GF-D8 (cell line): ENCODE measurements around the gene TCF12.

Experiments used
- DNase-seq: peaks from one replicate; lab custom pipeline; 2025; lab: John Stamatoyannopoulos, UW

Gene TCF12

GRCh38 chr15:57297630-57298029 lies 379.2 kb downstream of the TCF12 start:
- DNase-seq = no peak

GRCh38 chr15:57298204-57298603 lies 379.8 kb downstream of the TCF12 start:
- DNase-seq = no peak

GRCh38 chr15:57298843-57299550 lies 380.6 kb downstream of the TCF12 start:
- DNase-seq = no peak

GRCh38 chr15:57301307-57301706 lies 382.9 kb downstream of the TCF12 start:
- DNase-seq = no peak

- no peak for DNase-seq
Measured at GRCh38 chr15:57302640-57303257, 384.3 kb downstream of the TCF12 start.

GRCh38 chr15:57305009-57305408 lies 386.6 kb downstream of the TCF12 start:
- no peak for DNase-seq

GRCh38 chr15:57306161-57306943 lies 387.9 kb downstream of the TCF12 start:
- DNase-seq = peak; percentile 54

- DNase-seq = no peak
Measured at GRCh38 chr15:57306944-57307411, 388.5 kb downstream of the TCF12 start.

- DNase-seq = no peak
Measured at GRCh38 chr15:57307527-57308169, 389.2 kb downstream of the TCF12 start.

- DNase-seq = no peak
Measured at GRCh38 chr15:57308170-57308545, 389.7 kb downstream of the TCF12 start.

GRCh38 chr15:57309856-57310760 lies 391.7 kb downstream of the TCF12 start:
- no peak for DNase-seq

- DNase-seq = no peak
Measured at GRCh38 chr15:57310876-57311275, 392.4 kb downstream of the TCF12 start.

GRCh38 chr15:57312006-57312317 lies 393.5 kb downstream of the TCF12 start:
- no peak for DNase-seq

- no peak for DNase-seq
Measured at GRCh38 chr15:57312318-57313133, 394.1 kb downstream of the TCF12 start.

GRCh38 chr15:57313134-57313483 lies 394.7 kb downstream of the TCF12 start:
- no peak for DNase-seq

GRCh38 chr15:57314221-57314620 lies 395.8 kb downstream of the TCF12 start:
- DNase-seq = no peak

- no peak for DNase-seq
Measured at GRCh38 chr15:57316451-57316850, 398.0 kb downstream of the TCF12 start.

- no peak for DNase-seq
Measured at GRCh38 chr15:57319226-57319918, 400.9 kb downstream of the TCF12 start.

- DNase-seq = no peak
Measured at GRCh38 chr15:57319919-57320560, 401.6 kb downstream of the TCF12 start.
